Neural progenitor cell (in vitro differentiated cells): ENCODE results near the gene GNAI2. TPM values are rescaled to one million over a fixed set of nuclear protein-coding genes. Genes with fewer than 3 reads are reported as not detected.

Source experiments
- DNase-seq: peaks from one replicate; pipeline ENCODE4 v3.0.0-alpha.2; 2016; ENCODE audit warnings: low spot score
- H2AFZ ChIP-seq: fragments of 200-600 bp; sonication (generic); replicated peaks from 2 replicates; pipeline ENCODE4 v1.6.1; 2016; ENCODE audit warnings: antibody characterized with exemption
- H3F3A ChIP-seq: fragments of 200-600 bp; sonication (generic); 2 replicates; pipeline ENCODE4 v1.6.1; 2016; ENCODE audit warnings: antibody characterized with exemption, low read depth
- H3K27ac ChIP-seq: fragments of 200-600 bp; sonication (generic); 2 replicates; pipeline ENCODE4 v1.5.1; 2016; ENCODE audit warnings: mild to moderate bottlenecking
- H3K27me3 ChIP-seq: fragments of 200-600 bp; sonication (generic); 2 replicates; pipeline ENCODE4 v1.6.1; 2016; ENCODE audit warnings: mild to moderate bottlenecking, moderate library complexity
- H3K36me3 ChIP-seq: fragments of 200-600 bp; sonication (generic); 2 replicates; pipeline ENCODE4 v1.5.1; 2016
- H3K4me1 ChIP-seq: fragments of 200-600 bp; sonication (generic); 2 replicates; pipeline ENCODE4 v1.6.1; 2016; ENCODE audit warnings: mixed run types
- H3K4me2 ChIP-seq: fragments of 200-600 bp; sonication (generic); 2 replicates; pipeline ENCODE4 v1.6.1; 2016
- H3K4me3 ChIP-seq: fragments of 200-600 bp; sonication (generic); 2 replicates; pipeline ENCODE4 v1.5.1; 2016
- H3K79me2 ChIP-seq: fragments of 200-600 bp; sonication (generic); 2 replicates; pipeline ENCODE4 v1.6.1; 2016; ENCODE audit warnings: low read depth
- H3K9ac ChIP-seq: fragments of 200-600 bp; sonication (generic); 2 replicates; pipeline ENCODE4 v1.6.1; 2016
- H3K9me3 ChIP-seq: fragments of 200-600 bp; sonication (generic); 2 replicates; pipeline ENCODE4 v1.5.1; 2016; ENCODE audit warnings: low read depth
- H4K20me1 ChIP-seq: fragments of 200-600 bp; sonication (generic); 2 replicates; pipeline ENCODE4 v1.6.1; 2016; ENCODE audit warnings: low read depth
- H3K27ac Mint-ChIP-seq: 3 replicates; pipeline ENCODE4 v1.8.0; 2021; ENCODE audit warnings: mixed read lengths
- H3K27me3 Mint-ChIP-seq: 2 replicates; pipeline ENCODE4 v1.8.0; 2022; ENCODE audit warnings: low read depth, mild to moderate bottlenecking, inconsistent platforms, moderate library complexity, mixed read lengths; ENCODE audit not compliant: insufficient read depth
- H3K36me3 Mint-ChIP-seq: 3 replicates; pipeline ENCODE4 v1.8.0; 2021; ENCODE audit warnings: mixed read lengths
- H3K4me1 Mint-ChIP-seq: 3 replicates; pipeline ENCODE4 v1.8.0; 2021; ENCODE audit warnings: mixed read lengths
- H3K4me3 Mint-ChIP-seq: 3 replicates; pipeline ENCODE4 v1.8.0; 2021; ENCODE audit warnings: mild to moderate bottlenecking, moderate library complexity, mixed read lengths
- H3K9me3 Mint-ChIP-seq: 3 replicates; pipeline ENCODE4 v1.8.0; 2020; ENCODE audit warnings: mixed read lengths
- CTCF ChIP-seq: fragments of 200-600 bp; sonication (generic); IDR thresholded peaks from 2 replicates; pipeline ENCODE4 v1.5.1; 2017; ENCODE audit warnings: antibody characterized with exemption, mild to moderate bottlenecking
- EZH2 ChIP-seq: fragments of 200-600 bp; sonication (generic); IDR thresholded peaks from 2 replicates; pipeline ENCODE4 v1.6.1; 2017; ENCODE audit warnings: antibody characterized with exemption, mild to moderate bottlenecking, moderate library complexity
- EZH2phosphoT487 ChIP-seq: fragments of 200-600 bp; sonication (generic); IDR thresholded peaks from 2 replicates; pipeline ENCODE4 v1.6.1; 2017; ENCODE audit warnings: antibody characterized with exemption
- total RNA-seq: library from RNA; depleted of rRNA; stranded (reverse); fragments of >200 nt; gene quantifications from 2 replicates; pipeline ENCODE4 v1.2.3, GENCODE V29; 2015; ENCODE audit warnings: low replicate concordance

The GNAI2 gene
- total RNA-seq, 1 donor from 2014 or later = 249 TPM

DNA sequence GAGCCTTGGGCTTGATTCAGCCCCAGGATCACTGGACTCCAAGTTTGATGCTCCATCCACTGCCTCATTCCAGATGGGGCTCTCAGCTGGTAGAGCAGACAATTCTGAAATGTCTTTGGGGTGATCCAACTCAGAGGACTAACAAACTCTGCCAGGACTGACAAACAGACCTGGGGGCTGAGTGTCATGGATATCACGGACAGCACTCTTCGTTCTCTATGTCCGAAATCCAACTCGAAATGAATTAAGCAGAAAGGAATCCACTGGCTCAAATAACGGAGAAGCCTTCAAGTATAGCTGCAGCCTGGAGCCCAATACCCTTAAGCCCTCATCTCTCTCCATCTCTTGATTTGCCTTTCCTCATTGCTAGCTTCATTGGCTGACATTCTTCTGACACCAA, 16.7 kb upstream of the GNAI2 start:
- peaks cover 9% of the 10 kb centered on the region for H3K27me3 Mint-ChIP-seq
- no peak overlapping the region for H2AFZ ChIP-seq
- H3K4me1 Mint-ChIP-seq = peaks cover 15% of the 10 kb centered on the region
- no peaks in the 10 kb centered on the region for H3K4me1 ChIP-seq
- H3K4me2 ChIP-seq = no peak overlapping the region
- no peaks in the 10 kb centered on the region for H3F3A ChIP-seq
- no peaks in the 10 kb centered on the region for H3K36me3 Mint-ChIP-seq
- DNase-seq = no peak
- H3K27ac Mint-ChIP-seq = no peak overlapping the region
- no peaks in the 10 kb centered on the region for H3K9me3 Mint-ChIP-seq
- H3K9ac ChIP-seq = no peak overlapping the region
- H3K27ac ChIP-seq = no peak overlapping the region
- TF ChIP-seq EZH2 (no peak), EZH2phosphoT487 (no peak), CTCF (no peak)
- H3K9me3 ChIP-seq = no peaks in the 10 kb centered on the region
- no peaks in the 10 kb centered on the region for H4K20me1 ChIP-seq
- H3K4me3 Mint-ChIP-seq = no peak overlapping the region
- peaks cover 4% of the 10 kb centered on the region for H3K27me3 ChIP-seq
- no peaks in the 10 kb centered on the region for H3K36me3 ChIP-seq
- no peak overlapping the region for H3K4me3 ChIP-seq
- H3K79me2 ChIP-seq = no peaks in the 10 kb centered on the region

DNA sequence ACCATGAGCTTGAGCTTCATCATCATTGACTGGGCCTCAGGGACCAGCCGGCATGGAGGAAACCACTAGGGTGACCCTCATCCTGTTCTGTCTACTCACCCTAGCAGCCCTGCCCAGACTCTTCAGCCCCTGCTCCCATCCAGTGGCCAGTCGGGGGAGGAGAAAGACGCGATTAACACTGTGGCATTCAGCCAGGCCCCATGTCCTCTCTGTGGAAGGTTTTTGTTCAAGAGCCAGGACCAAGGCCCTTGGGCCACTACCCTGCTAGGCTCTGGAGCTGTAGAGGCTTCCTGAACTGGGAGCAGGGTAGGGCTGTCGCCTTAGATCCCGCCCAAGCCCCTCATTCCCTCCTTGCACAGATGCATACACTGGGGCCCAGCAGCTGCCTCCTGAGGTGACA, 15.9 kb upstream of the GNAI2 start:
- H3K4me1 ChIP-seq = no peaks in the 10 kb centered on the region
- H3K27me3 Mint-ChIP-seq = peaks cover 9% of the 10 kb centered on the region
- no peak overlapping the region for H3K27ac ChIP-seq
- H3K27ac Mint-ChIP-seq = peak overlapping the region; percentile 14
- peaks cover 20% of the 10 kb centered on the region for H3K4me1 Mint-ChIP-seq
- no peak overlapping the region for H3K9ac ChIP-seq
- no peaks in the 10 kb centered on the region for H3K9me3 Mint-ChIP-seq
- no peak for TF ChIP-seq CTCF
- no peak for TF ChIP-seq EZH2phosphoT487
- TF ChIP-seq EZH2 = no peak
- no peaks in the 10 kb centered on the region for H3K36me3 ChIP-seq
- DNase-seq = no peak
- H3K4me3 ChIP-seq = no peak overlapping the region
- H4K20me1 ChIP-seq = no peaks in the 10 kb centered on the region
- H3K27me3 ChIP-seq = peaks cover 4% of the 10 kb centered on the region
- H3K36me3 Mint-ChIP-seq = no peaks in the 10 kb centered on the region
- no peak overlapping the region for H3K4me3 Mint-ChIP-seq
- H3K4me2 ChIP-seq = no peak overlapping the region
- no peaks in the 10 kb centered on the region for H3K9me3 ChIP-seq
- no peaks in the 10 kb centered on the region for H3F3A ChIP-seq
- H3K79me2 ChIP-seq = no peaks in the 10 kb centered on the region
- H2AFZ ChIP-seq = no peak overlapping the region

DNA sequence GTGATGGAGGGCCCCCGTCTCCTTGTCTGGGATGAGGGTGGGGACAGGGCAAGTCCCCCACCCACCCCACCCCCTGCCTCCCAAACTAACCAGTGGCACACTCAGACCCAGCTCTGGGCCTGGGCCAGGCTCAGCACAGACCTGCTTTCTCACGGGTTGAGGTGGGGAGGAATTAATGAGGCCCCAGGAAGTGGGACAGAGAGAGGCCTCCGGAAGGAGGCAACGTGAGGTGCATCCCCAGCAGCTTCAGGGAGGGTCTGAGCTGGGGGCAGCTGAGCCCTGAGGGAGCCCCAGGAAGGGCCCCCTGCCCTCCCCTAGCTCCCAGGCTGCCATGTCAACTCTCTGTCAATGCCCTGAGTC, 15.0 kb upstream of the GNAI2 start:
- H3K27me3 Mint-ChIP-seq = peaks cover 11% of the 10 kb centered on the region

More for the DNA sequence above, 15.0 kb upstream of the GNAI2 start:
- Mint-ChIP-seq H3K36me3 (no peaks in the 10 kb centered on the region), H3K4me3 (no peak overlapping the region), H3K4me1 (peaks cover 26% of the 10 kb centered on the region), H3K27ac (no peak overlapping the region), H3K9me3 (no peaks in the 10 kb centered on the region)
- Histone ChIP-seq H3K9me3 (no peaks in the 10 kb centered on the region), H3K36me3 (no peaks in the 10 kb centered on the region), H3K79me2 (no peaks in the 10 kb centered on the region), H3K9ac (no peak overlapping the region), H3K27ac (no peak overlapping the region), H4K20me1 (no peaks in the 10 kb centered on the region), H3F3A (no peaks in the 10 kb centered on the region), H3K4me3 (no peak overlapping the region), H3K4me2 (no peak overlapping the region), H3K27me3 (peaks cover 4% of the 10 kb centered on the region), H3K4me1 (no peaks in the 10 kb centered on the region), H2AFZ (no peak overlapping the region)
- DNase-seq = no peak
- TF ChIP-seq EZH2 = no peak
- TF ChIP-seq EZH2phosphoT487 = no peak
- no peak for TF ChIP-seq CTCF
